Neural cell (in vitro differentiated cells): ENCODE data around the gene TSPAN3. TPM values are rescaled to one million over a fixed set of nuclear protein-coding genes. Genes with fewer than 3 reads are reported as not detected.

ENCODE experiments used
- H2AFZ ChIP-seq: fragments of 200-600, 300-800 bp; sonication (generic), shearing (Covaris generic); 2 replicates; pipeline ENCODE4 v1.6.0; 2014; ENCODE audit warnings: low read depth, mild to moderate bottlenecking, antibody characterized with exemption, low read length, moderate library complexity
- H3F3A ChIP-seq: fragments of 200-600 bp; shearing (Covaris generic); 2 replicates; pipeline ENCODE4 v1.6.1; 2016; ENCODE audit warnings: mild to moderate bottlenecking, moderate library complexity, mixed read lengths, antibody characterized with exemption, low read length; ENCODE audit not compliant: insufficient read depth, poor library complexity, severe bottlenecking
- H3K27ac ChIP-seq: fragments of 200-600, 300-800 bp; sonication (generic), shearing (Covaris generic); 2 replicates; pipeline ENCODE4 v1.5.1; 2014; ENCODE audit warnings: mild to moderate bottlenecking, low read length, moderate library complexity
- H3K27me3 ChIP-seq: fragments of 300-800, 200-600 bp; sonication (generic), shearing (Covaris generic); 2 replicates; pipeline ENCODE4 v1.6.0; 2014; ENCODE audit warnings: mild to moderate bottlenecking, low read depth, low read length, moderate library complexity; ENCODE audit not compliant: insufficient read depth
- H3K36me3 ChIP-seq: fragments of 300-800, 200-600 bp; sonication (generic), shearing (Covaris generic); 2 replicates; pipeline ENCODE4 v1.5.1; 2014; ENCODE audit warnings: mild to moderate bottlenecking, antibody characterized with exemption, low read length, moderate library complexity; ENCODE audit not compliant: insufficient read depth
- H3K4me2 ChIP-seq: fragments of 300-800, 200-600 bp; sonication (generic), shearing (Covaris generic); 2 replicates; pipeline ENCODE4 v1.6.0; 2014; ENCODE audit warnings: mild to moderate bottlenecking, low read length
- H3K4me3 ChIP-seq: fragments of 300-800, 200-600 bp; sonication (generic), shearing (Covaris generic); 2 replicates; pipeline ENCODE4 v1.5.1; 2014; ENCODE audit warnings: mild to moderate bottlenecking, low read length, moderate library complexity
- H3K79me2 ChIP-seq: fragments of 200-600 bp; shearing (Covaris generic); replicated peaks from 2 replicates; pipeline ENCODE4 v1.6.0; 2014; ENCODE audit warnings: mild to moderate bottlenecking, low read length, moderate library complexity; ENCODE audit not compliant: insufficient read depth
- H3K9ac ChIP-seq: fragments of 300-800, 200-600 bp; sonication (generic), shearing (Covaris generic); 2 replicates; pipeline ENCODE4 v1.6.1; 2016; ENCODE audit warnings: mild to moderate bottlenecking, low read length, mixed read lengths
- H3K9me2 ChIP-seq: fragments of 200-600 bp; shearing (Covaris generic); 2 replicates; pipeline ENCODE4 v1.6.1; 2016; ENCODE audit warnings: mild to moderate bottlenecking, low read length, mixed read lengths; ENCODE audit not compliant: insufficient read depth
- H3K9me3 ChIP-seq: fragments of 200-600, 300-800 bp; sonication (generic), shearing (Covaris generic); 2 replicates; pipeline ENCODE4 v1.6.1; 2016; ENCODE audit warnings: mild to moderate bottlenecking, mixed run types, low read length, moderate library complexity, mixed read lengths
- H4K20me1 ChIP-seq: fragments of 200-600 bp; shearing (Covaris generic); 2 replicates; pipeline ENCODE4 v1.6.1; 2016; ENCODE audit warnings: mild to moderate bottlenecking, mixed run types; ENCODE audit not compliant: insufficient read depth
- CTCF ChIP-seq: fragments of 450-650 bp; IDR thresholded peaks from 2 replicates; pipeline ENCODE4 v1.5.1; 2014; ENCODE audit warnings: antibody characterized with exemption, mild to moderate bottlenecking, moderate library complexity; ENCODE audit not compliant: poor library complexity, severe bottlenecking
- EP300 ChIP-seq: fragments of 450-650 bp; conservative IDR thresholded peaks from 2 replicates; pipeline ENCODE4 v1.6.1; 2014; ENCODE audit warnings: antibody characterized with exemption, mild to moderate bottlenecking, moderate library complexity; ENCODE audit not compliant: poor library complexity, severe bottlenecking
- EZH2 ChIP-seq: fragments of 200-600, 300-800 bp; shearing (Covaris generic), sonication (generic); IDR thresholded peaks from 2 replicates; pipeline ENCODE4 v1.6.1; 2014; ENCODE audit warnings: antibody characterized with exemption, low read length, borderline replicate concordance, mild to moderate bottlenecking; ENCODE audit not compliant: insufficient read depth, poor library complexity, severe bottlenecking
- MXI1 ChIP-seq: fragments of 450-650 bp; conservative IDR thresholded peaks from 2 replicates; pipeline ENCODE4 v1.6.1; 2014; ENCODE audit warnings: antibody characterized with exemption, mild to moderate bottlenecking; ENCODE audit not compliant: poor library complexity, severe bottlenecking
- POLR2AphosphoS5 ChIP-seq: IDR thresholded peaks from 2 replicates; pipeline ENCODE4 v1.6.1; 2012
- RAD21 ChIP-seq: fragments of 450-650 bp; conservative IDR thresholded peaks from 2 replicates; pipeline ENCODE4 v1.6.1; 2014; ENCODE audit warnings: antibody characterized with exemption, mild to moderate bottlenecking, moderate library complexity
- REST ChIP-seq: IDR thresholded peaks from 2 replicates; pipeline ENCODE4 v1.6.1; 2012; ENCODE audit warnings: borderline replicate concordance
- SMC3 ChIP-seq: fragments of 450-650 bp; conservative IDR thresholded peaks from 2 replicates; pipeline ENCODE4 v1.6.1; 2014; ENCODE audit warnings: antibody characterized with exemption, mild to moderate bottlenecking, moderate library complexity; ENCODE audit not compliant: poor library complexity
- TAF1 ChIP-seq: IDR thresholded peaks from 2 replicates; pipeline ENCODE4 v1.6.1; 2012; ENCODE audit warnings: low read depth
- polyA plus RNA-seq: library from polyadenylated mRNA; depleted of rRNA; stranded (reverse); fragments of >200 nt; gene quantifications from 2 replicates; pipeline ENCODE4 v1.2.3, GENCODE V29; 2014

The TSPAN3 gene
- polyA plus RNA-seq, 1 donor from 2014 or later: 815 TPM

GRCh38 chr15:77015646-77016320 lies 55.1 kb downstream of the TSPAN3 start:
- H4K20me1 ChIP-seq: no peaks in the 10 kb centered on the region
- H3K9me2 ChIP-seq: no peaks in the 10 kb centered on the region
- no peaks in the 10 kb centered on the region for H3K9me3 ChIP-seq
- no peak overlapping the region for H3K4me2 ChIP-seq
- H3F3A ChIP-seq: no peaks in the 10 kb centered on the region
- no peak overlapping the region for H3K4me3 ChIP-seq
- no peak for TF ChIP-seq TAF1
- TF ChIP-seq RAD21: no peak
- TF ChIP-seq REST: no peak
- TF ChIP-seq CTCF: no peak
- no peak for TF ChIP-seq MXI1
- H2AFZ ChIP-seq: no peak overlapping the region
- H3K36me3 ChIP-seq: no peaks in the 10 kb centered on the region
- H3K79me2 ChIP-seq: no peaks in the 10 kb centered on the region
- no peaks in the 10 kb centered on the region for H3K27me3 ChIP-seq
- no peak overlapping the region for H3K9ac ChIP-seq
- no peak overlapping the region for H3K27ac ChIP-seq

GRCh38 chr15:77014132-77015081 lies 56.5 kb downstream of the TSPAN3 start:
- no peaks in the 10 kb centered on the region for H3K36me3 ChIP-seq
- no peaks in the 10 kb centered on the region for H3K9me2 ChIP-seq
- no peak overlapping the region for H2AFZ ChIP-seq
- H4K20me1 ChIP-seq: no peaks in the 10 kb centered on the region
- H3K79me2 ChIP-seq: no peaks in the 10 kb centered on the region
- no peaks in the 10 kb centered on the region for H3F3A ChIP-seq
- no peak overlapping the region for H3K27ac ChIP-seq
- H3K9me3 ChIP-seq: no peaks in the 10 kb centered on the region
- no peak overlapping the region for H3K4me3 ChIP-seq
- TF ChIP-seq MXI1 (no peak), REST (no peak), RAD21 (no peak), TAF1 (no peak), EZH2 (no peak), POLR2AphosphoS5 (no peak), EP300 (no peak), SMC3 (no peak), CTCF (no peak)
- H3K4me2 ChIP-seq: no peak overlapping the region
- H3K9ac ChIP-seq: no peak overlapping the region
- H3K27me3 ChIP-seq: no peaks in the 10 kb centered on the region
